SK-N-SH (cell line): Measurements from ENCODE around the gene RWDD4.

ENCODE experiments used
- POLR2AphosphoS5 ChIP-seq: IDR thresholded peaks from 2 replicates; pipeline ENCODE4 v1.6.1; 2012; ENCODE audit warnings: low read depth, low read length
- TEAD4 ChIP-seq: IDR thresholded peaks from 2 replicates; pipeline ENCODE4 v1.4.0; 2012; ENCODE audit warnings: mild to moderate bottlenecking, borderline replicate concordance; ENCODE audit not compliant: insufficient read depth

- TF ChIP-seq TEAD4 (no peak), POLR2AphosphoS5 (no peak)
Measured at GRCh38 chr4:183631577-183632198, 27.3 kb downstream of the RWDD4 start.
